ENCODE measurements around the gene RGS12.

The RGS12 gene, protein sequence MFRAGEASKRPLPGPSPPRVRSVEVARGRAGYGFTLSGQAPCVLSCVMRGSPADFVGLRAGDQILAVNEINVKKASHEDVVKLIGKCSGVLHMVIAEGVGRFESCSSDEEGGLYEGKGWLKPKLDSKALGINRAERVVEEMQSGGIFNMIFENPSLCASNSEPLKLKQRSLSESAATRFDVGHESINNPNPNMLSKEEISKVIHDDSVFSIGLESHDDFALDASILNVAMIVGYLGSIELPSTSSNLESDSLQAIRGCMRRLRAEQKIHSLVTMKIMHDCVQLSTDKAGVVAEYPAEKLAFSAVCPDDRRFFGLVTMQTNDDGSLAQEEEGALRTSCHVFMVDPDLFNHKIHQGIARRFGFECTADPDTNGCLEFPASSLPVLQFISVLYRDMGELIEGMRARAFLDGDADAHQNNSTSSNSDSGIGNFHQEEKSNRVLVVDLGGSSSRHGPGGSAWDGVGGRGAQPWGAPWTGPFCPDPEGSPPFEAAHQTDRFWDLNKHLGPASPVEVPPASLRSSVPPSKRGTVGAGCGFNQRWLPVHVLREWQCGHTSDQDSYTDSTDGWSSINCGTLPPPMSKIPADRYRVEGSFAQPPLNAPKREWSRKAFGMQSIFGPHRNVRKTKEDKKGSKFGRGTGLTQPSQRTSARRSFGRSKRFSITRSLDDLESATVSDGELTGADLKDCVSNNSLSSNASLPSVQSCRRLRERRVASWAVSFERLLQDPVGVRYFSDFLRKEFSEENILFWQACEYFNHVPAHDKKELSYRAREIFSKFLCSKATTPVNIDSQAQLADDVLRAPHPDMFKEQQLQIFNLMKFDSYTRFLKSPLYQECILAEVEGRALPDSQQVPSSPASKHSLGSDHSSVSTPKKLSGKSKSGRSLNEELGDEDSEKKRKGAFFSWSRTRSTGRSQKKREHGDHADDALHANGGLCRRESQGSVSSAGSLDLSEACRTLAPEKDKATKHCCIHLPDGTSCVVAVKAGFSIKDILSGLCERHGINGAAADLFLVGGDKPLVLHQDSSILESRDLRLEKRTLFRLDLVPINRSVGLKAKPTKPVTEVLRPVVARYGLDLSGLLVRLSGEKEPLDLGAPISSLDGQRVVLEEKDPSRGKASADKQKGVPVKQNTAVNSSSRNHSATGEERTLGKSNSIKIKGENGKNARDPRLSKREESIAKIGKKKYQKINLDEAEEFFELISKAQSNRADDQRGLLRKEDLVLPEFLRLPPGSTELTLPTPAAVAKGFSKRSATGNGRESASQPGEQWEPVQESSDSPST (N-terminal part only)

DNA sequence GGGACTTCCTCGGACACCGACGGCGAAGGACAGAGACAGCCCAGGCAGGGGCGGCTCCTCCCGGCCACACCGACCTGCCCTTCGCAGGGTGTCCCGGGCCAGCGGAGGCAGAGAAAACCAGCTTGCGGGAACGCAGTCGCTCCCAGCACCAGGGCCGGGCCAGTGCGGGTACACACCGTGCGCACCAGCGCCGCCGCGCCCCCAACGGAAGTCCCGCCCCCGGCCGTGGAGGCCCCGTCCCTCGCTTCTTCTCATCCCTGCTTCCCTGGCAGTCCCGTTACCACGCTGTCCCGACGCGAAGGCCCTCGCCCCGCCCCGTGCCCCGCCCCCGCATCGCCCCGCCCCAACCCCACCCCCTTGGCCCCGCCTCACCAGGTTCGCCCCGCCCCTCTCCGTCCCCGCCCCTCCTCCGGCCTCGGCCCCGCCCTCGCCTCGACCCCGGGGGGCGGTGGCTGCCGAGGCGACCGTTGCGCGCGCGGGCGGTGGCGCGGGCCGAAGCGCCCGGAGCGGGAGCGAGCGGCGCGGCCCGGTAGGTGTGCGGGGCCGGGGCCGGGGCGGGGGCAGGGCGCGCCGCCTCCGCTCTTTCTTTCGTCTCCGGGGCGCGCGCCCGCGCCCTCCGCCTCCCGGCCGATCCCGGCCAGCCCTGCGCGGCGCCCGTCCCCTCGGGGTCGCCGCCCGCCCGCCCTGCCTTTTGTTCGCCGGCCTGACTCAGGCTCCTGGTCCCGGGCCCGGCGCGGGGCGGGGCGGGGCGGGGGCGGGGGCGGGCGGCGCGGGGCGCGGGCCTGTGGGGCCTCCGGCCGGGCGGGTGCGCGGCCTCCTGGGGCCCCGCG, at the start of gene RGS12:
Gene RGS12, plus strand, starts transcription at position 451 of the 830 bp plus-strand sequence. CDS start 23,150 bp downstream, outside the sequence.
- TF ChIP-seq ZFX (IDR thresholded peaks at IDR 0.05), result no peak; the same call in 1 of the 2 replicates
- no peak for TF ChIP-seq CTCF (conservative IDR thresholded peaks at IDR 0.05)
- peak within 1 kb of the TSS; percentile 75 for H3K27ac ChIP-seq

- no peak overlapping the region for H3K27ac ChIP-seq
- TF ChIP-seq CTCF (conservative IDR thresholded peaks at IDR 0.05) (no peak), ZFX (IDR thresholded peaks at IDR 0.05) (no peak)
Observed at GRCh38 chr4:3243136-3243780, 49.6 kb upstream of the RGS12 start.

DNA sequence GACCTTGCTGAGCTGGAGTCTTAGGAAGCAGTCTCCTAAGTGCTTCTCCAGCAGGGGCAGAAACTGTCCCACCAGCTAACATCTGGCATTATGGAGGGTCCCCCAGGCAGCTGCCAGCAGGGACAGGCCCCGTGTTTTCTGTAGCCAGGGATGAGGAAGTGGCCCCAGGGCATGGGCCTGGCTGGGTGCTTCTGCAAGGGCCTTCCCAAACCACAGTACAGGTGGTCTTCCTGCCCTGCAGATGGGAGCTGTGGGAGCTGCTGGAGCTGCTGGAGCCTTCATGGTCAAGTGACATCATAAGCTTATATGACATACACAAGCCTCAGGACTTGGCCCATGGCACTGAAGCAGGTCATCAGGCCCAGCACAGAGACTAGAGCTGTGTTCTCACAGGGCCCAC, 48.8 kb upstream of the RGS12 start:
- H3K27ac ChIP-seq, result no peak overlapping the region
- TF ChIP-seq ZFX (IDR thresholded peaks at IDR 0.05), result no peak
- no peak for TF ChIP-seq CTCF (conservative IDR thresholded peaks at IDR 0.05)

GRCh38 chr4:3244747-3245146, 48.1 kb upstream of the RGS12 start:
- H3K27ac ChIP-seq, result no peak overlapping the region
- TF ChIP-seq ZFX (IDR thresholded peaks at IDR 0.05) (no peak), CTCF (conservative IDR thresholded peaks at IDR 0.05) (no peak)

DNA sequence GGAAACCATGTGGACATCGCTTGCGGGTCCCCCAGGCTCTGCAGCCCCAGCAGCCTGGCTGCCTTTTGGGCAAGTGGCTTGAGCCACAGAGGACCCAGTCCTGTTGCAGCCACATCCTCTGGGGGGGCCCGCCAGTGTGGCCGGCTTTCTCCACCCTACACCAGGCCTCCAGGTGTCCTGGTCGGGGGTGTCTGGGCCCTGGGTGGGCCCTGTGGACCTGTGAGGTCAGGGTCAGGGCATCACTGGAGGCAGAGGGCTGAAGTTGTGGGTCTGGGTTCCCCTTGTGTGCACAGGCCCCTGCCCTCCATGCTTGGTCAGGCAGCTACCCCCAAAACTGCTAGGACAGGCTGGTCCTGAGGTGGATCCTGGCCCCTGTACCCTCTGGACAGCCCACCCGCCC, 47.1 kb upstream of the RGS12 start:
- H3K27ac ChIP-seq, result no peak overlapping the region
- TF ChIP-seq ZFX (IDR thresholded peaks at IDR 0.05) (no peak), CTCF (conservative IDR thresholded peaks at IDR 0.05) (no peak)

All from C4-2B (cell line).